22Rv1 (cell line): ENCODE results near the gene SLFN5.

Experiments used
- H3K27ac ChIP-seq: fragments of 450-650 bp; 2 replicates; pipeline ENCODE4 v1.5.1; 2017
- ZFX ChIP-seq: fragments of 450-650 bp; IDR thresholded peaks from 2 replicates; pipeline ENCODE4 v1.6.1; 2017; ENCODE audit warnings: antibody characterized with exemption, borderline replicate concordance
- TF ChIP-seq, protein P1 (sequence below): fragments of 450-650 bp; IDR thresholded peaks from 2 replicates; pipeline ENCODE4 v1.5.1; 2017; ENCODE audit warnings: mild to moderate bottlenecking

SLFN5 gene

DNA sequence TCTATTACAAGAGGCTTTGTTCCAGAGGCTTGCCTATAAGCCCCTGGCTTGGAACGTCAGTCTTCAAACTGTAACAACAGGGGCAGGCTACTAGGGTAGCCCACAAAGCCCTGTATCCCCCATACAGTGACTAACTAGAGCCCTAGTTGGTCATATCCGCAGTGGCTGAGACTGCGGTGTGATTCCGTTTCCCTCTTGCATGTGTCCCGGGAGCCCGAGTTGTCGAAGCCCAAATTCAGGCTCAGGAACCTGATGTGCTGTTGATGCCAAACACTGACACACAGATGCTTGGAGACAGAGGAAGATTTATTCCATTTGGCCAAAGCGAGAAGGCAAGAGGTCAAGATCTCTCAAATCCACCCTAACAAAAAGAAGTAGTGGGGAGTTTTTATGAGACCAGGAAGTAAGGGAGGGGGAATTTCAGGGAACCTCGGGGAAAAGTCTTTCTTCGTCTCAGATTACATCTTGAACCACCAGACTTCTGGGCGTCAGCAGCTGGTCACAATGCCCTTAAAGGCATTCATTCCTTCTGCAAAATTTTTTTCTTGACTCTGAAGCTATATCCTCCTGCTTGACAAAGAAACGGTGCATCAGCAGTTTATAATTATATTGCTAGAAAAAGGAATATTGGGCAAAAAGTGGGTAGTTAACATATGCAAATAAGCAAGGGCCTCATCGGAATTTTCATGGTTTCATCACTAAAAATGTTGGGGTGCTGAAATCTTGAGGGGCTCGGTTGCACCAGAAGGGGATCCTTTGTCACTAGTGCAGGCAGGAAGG, 879 bp downstream of the SLFN5 start:
- TF ChIP-seq ZFX, result no peak
- TF ChIP-seq, protein P1, sequence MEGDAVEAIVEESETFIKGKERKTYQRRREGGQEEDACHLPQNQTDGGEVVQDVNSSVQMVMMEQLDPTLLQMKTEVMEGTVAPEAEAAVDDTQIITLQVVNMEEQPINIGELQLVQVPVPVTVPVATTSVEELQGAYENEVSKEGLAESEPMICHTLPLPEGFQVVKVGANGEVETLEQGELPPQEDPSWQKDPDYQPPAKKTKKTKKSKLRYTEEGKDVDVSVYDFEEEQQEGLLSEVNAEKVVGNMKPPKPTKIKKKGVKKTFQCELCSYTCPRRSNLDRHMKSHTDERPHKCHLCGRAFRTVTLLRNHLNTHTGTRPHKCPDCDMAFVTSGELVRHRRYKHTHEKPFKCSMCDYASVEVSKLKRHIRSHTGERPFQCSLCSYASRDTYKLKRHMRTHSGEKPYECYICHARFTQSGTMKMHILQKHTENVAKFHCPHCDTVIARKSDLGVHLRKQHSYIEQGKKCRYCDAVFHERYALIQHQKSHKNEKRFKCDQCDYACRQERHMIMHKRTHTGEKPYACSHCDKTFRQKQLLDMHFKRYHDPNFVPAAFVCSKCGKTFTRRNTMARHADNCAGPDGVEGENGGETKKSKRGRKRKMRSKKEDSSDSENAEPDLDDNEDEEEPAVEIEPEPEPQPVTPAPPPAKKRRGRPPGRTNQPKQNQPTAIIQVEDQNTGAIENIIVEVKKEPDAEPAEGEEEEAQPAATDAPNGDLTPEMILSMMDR, result no peak
- H3K27ac ChIP-seq, result no peak overlapping the region

DNA sequence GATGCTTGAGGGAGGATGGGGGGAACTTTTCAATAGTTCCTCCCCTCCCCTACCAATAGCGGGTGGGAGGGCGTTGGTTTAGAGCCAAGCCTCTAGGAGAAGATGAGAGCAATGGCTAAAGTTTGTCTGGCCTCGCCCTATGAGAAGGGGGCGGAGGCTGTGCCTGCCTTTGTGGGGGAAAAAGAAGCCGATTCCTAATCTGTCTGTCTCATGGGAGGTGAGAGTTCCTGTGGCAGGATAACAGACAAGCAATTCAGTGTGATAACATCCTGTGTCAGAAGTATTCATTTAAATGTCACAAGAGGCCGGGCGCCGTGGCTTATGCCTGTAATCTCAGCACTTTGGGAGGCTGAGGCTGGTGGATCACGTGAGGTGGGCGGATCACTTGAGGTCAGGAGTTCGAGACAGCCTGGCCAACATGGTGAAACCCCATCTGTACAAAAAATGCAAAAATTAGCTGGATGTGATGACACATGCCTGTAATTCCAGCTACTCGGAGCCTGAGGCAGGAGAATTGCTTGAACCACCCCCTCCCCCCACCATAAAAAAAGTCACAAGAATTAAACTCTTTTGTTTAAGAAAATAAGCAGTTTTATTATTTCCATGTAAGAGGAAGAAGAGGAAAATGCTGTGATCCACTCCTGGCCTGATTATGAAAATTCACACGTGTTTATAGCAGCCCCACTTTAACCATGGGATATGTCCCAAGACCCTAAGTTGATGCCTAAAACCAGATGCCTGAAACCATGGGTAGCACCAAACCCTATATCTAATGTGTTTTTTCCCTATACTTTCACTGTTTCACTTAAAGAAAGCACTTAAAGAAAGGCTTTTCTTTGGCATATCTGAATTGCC, 1.7 kb downstream of the SLFN5 start:
- H3K27ac ChIP-seq, result no peak overlapping the region
- TF ChIP-seq ZFX, result no peak
- TF ChIP-seq, protein P1, result no peak

DNA sequence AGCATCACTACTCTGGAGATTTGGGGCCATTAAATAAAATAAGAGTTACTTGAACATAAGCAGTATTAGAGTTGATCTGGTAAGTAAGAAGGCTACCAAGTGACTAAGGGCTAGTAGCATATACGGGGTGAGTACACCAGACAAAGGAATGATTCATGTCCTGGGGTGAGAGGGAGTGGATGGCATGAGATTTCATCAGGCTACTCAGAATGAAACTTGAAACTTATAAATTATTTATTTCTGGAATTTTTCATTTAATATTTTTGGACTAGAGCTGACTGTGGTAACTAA, 2.3 kb downstream of the SLFN5 start:
- no peak overlapping the region for H3K27ac ChIP-seq
- no peak for TF ChIP-seq ZFX
- TF ChIP-seq, protein P1, result no peak

DNA sequence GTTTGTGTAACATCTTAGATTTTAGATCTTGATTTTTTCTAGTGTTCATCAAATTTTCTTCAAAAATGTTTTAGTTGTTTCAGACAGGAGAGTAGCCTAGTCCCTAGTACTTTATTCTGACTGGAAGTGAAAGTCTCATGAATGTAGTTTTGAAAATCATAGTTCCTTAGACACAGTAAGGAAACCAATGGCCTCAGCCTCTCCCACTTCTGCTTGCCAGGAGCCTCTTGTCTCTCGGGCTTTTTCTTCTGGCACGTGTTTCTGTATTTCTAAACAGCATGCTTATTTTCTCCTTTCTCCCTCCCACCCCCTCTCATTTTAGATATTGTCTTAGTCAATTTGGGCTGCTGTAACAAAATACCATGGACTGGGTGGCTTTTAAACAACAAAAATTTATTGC, 9.8 kb downstream of the SLFN5 start:
- TF ChIP-seq ZFX, result no peak
- TF ChIP-seq, protein P1, result no peak
- no peak overlapping the region for H3K27ac ChIP-seq

DNA sequence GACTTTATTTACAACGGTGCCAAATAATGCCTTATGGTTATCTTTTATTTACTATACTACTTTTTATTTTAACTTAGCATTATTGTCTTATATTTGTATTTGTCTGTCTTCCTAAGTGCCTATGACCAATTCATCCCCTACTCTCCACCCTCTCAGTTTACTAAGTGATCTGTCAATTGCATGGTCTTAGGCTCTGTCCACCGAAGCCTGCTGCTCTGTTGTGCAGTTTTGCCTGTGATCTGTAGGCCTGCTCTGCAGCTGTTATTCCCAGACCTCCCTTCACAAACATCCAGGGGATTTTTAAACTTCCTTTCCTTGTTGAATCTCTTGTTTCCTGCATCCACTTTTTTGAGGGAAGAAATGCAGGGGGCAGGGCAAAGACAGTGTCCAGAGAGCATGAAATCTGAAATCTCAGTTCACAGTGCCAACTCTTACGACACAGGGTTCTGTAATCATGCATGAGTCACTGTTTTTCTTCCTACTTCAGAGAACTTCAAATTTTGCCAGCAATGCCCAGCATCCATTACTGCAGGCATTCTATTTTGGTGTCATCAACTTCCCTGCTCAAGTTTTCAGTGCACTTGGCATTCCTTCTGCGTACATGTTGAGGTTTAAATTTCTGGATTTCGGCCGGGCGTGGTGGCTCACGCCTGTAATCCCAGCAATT, 11.4 kb downstream of the SLFN5 start:
- no peak overlapping the region for H3K27ac ChIP-seq
- TF ChIP-seq ZFX, result no peak
- TF ChIP-seq, protein P1, result no peak

DNA sequence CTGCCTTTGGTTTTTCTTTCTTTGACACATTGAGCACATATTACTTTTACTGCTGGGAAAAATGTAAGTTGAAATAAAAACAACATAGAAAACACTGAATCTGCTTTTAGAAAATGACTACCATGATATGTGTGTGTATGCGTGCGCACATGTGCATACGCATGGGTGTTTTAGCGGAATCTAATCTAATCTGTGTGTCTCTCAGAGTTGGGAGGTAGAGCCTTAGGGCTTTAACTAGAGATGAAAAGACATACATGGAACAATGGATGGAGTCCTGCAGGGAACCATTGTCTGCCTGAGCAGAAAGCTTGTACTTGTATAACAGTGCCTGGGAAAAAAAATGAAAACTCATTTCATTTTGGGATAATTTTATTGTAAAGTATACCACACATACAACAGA, 12.4 kb downstream of the SLFN5 start:
- TF ChIP-seq, protein P1, result no peak
- TF ChIP-seq ZFX, result no peak
- H3K27ac ChIP-seq, result no peak overlapping the region

DNA sequence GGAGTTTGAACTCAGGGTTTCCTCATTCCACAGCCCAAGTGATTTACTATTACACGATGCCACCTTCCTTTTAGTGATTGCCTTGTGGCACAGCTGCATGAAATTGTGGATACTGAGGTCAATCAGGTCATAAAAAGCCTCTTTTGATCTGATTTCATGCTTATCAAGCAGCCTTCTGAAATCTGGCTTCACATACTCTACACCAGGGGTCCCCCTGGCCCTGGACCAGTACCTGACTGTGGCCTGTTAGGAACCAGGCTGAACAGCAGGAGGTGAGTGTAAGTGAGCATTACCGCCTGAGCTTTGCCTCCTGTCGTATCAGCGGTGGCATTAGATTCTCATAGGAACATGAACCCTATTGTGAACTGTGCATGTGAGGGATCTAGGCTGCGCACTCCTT, 13.8 kb downstream of the SLFN5 start:
- H3K27ac ChIP-seq, result no peak overlapping the region
- TF ChIP-seq, protein P1, result no peak
- no peak for TF ChIP-seq ZFX
